HG02763 (cell line): ENCODE results near the gene PJA2.

Experiments
- ATAC-seq: cut with Tn5 transposase; IDR thresholded peaks from one replicate; pipeline ENCODE4 v1.9.1; 2021; ENCODE audit warnings: mild to moderate bottlenecking, moderate library complexity; ENCODE audit not compliant: unreplicated experiment

PJA2 gene

GRCh38 chr5:109350537-109351270 is 59.1 kb downstream of the PJA2 start:
- ATAC-seq: no peak

DNA sequence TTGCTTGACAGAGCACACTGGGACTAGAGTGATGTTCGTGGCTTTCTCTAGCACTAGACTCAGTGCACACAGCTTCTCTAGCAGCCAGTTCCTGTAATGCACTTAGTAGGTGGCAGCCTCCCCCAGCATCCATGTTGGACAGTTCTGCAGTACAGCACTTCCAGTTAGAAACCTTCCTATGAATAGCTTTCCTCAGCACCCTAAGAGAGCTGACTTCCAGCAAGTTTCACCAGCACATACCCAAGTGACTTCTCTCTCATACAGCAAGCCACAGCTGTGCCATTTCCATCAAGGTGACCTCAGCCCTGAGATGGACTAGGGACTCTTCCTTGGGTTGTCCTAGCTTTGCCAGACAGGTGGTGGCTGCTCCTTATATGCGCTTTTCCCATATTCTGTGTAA is 60.4 kb downstream of the PJA2 start:
- ATAC-seq: no peak

DNA sequence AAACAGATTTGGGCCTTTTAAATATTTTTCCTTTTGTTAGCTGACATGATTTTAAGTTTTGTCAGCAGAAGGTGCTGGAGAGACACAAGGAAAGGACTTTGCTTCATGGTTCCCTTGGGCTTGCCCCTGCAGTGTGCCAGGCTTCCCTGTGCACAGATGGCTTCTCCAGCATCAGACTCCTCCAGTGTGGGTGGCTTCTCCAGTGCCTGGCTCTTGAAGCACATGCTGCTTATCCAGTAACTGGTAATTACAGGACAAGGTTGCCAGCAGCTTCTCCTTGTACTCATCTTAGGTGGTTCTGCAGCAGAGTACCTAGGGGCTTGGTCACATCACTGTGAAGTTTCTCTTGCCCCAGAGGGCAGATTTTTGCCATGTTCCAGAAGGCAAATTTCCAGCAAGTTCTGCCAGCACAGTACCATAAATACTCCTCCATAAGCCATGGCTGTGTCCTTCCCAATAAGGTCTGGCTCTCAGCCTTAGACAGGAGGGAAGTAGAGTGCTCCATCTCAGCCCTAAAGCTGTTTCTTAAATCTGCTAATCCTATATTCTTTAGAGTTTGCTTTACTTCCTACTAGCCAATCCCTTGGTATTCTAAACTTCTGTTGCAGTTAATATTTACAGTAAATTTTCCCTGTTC is 62.4 kb downstream of the PJA2 start:
- no peak for ATAC-seq

- no peak for ATAC-seq
Measured at GRCh38 chr5:109345699-109346098, 64.1 kb downstream of the PJA2 start.

DNA sequence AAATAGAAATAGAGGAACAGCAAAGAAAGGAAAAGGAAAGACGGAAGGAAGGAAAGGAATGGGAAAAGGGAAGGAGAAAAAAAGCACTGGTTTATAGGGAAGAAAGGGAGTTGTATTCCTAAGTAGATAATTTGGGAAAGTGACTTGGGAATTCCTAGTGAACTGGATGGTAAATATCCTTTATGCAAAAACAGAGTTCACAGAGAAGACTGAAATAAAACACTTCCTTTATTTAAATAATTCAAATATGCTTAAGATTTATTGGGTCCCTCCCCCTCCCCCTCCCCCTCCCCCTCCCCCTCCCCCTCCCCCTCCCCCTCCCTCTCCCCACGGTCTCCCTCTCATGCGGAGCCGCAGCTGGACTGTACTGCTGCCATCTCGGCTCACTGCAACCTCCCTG is 69.4 kb downstream of the PJA2 start:
- no peak for ATAC-seq

DNA sequence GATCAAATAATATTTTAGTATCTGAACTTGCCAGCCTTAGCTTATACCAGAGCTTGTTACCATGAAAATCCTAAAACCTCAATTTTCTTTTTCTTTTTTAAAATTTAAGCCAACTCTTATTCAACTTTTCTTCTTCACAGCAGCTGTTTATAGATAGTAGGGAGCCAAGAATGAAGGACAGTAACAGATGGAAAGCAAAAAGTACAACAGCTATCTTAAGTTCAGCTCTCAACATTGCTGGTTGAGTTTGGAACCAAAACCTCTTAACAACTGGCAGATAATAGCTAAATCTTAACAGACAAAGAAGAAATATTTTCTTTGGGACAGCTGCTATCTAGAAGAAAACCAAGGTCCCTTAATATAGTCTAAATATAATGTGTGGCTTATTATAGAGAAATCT is 74.7 kb downstream of the PJA2 start:
- no peak for ATAC-seq

DNA sequence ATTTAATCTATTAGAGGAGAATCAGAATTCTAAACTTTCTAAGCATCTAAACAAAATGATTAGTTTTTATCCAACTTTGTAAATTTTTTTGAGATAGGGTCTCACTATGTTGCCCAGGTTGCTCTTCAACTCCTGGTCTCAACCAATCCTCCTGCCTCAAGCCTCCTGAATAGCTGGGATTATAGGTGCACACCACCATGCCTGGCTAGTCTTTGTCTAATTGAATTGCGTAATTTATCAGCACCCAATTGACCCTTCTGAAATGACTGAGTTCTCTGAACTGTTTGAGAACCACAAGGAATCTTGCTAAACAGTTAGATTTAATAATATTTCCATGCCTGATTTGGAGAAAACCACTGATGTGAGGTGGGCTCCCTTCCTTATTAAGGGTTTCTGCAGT is 75.7 kb downstream of the PJA2 start:
- ATAC-seq: no peak

- no peak for ATAC-seq
Measured at GRCh38 chr5:109329333-109330237, 80.2 kb downstream of the PJA2 start.

DNA sequence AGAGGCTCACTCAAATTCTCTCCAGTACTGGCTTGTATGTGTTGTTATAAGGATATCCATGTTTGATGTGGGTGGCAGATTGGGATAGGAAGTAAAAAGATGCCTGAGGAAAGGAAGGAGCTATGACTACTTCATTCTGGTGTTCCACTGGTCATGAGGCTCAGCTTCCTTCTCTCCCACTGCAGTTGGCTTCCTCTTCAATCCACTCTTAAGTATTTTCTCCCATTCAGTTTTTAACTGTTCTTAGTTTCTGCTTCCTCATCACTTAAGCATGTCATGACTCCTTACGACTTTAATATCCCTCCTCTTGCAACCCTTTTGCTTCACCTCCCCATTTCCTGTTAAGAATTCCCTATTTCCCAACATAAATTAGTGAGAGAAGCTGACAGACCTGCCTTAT is 81.1 kb downstream of the PJA2 start:
- ATAC-seq: no peak

DNA sequence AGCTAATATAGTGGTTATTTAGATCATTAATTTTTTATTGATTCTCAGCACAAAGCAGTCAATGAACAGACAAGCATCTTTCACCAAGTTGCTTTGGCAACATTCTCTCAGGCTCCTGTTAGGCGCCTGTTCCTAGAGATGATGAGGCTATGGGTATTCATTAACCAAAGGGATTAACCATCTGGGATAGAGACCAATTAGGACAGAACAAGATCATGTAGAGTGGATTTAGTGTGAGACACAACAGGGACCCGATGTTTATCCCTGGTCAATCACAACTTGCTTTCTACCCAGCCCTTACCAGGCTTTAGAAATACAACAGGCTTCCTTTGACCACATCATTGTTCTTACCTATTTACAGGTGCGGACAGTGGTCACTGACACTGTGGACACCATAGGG is 82.2 kb downstream of the PJA2 start:
- no peak for ATAC-seq

GRCh38 chr5:109326919-109327318 is 82.9 kb downstream of the PJA2 start:
- no peak for ATAC-seq

DNA sequence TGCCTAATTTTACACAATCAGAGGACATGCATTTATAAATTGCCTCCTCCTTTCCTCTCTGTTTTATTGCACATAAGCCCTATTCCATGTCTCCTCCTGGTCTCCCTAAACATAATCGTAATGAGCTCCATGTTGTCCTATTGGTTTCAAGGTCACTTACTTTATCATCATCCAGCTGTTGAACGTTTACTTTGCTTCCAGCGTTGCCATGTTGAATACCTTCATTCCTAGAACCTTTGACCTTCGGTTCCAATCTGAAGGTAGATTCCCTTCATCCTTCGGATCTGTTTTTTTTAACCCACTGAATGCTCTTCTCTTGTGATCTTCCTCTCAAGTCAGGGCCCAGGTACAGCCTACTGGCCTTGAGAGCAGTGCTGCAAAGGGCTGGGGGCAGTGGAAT is 84.3 kb downstream of the PJA2 start:
- no peak for ATAC-seq

GRCh38 chr5:109324931-109325330 is 84.8 kb downstream of the PJA2 start:
- no peak for ATAC-seq

GRCh38 chr5:109324351-109324750 is 85.4 kb downstream of the PJA2 start:
- ATAC-seq: no peak

- ATAC-seq: no peak
Measured at GRCh38 chr5:109322694-109323093, 87.1 kb downstream of the PJA2 start.

- ATAC-seq: no peak
Measured at GRCh38 chr5:109319351-109319750, 90.4 kb downstream of the PJA2 start.

- no peak for ATAC-seq
Measured at GRCh38 chr5:109318455-109319108, 91.2 kb downstream of the PJA2 start.

DNA sequence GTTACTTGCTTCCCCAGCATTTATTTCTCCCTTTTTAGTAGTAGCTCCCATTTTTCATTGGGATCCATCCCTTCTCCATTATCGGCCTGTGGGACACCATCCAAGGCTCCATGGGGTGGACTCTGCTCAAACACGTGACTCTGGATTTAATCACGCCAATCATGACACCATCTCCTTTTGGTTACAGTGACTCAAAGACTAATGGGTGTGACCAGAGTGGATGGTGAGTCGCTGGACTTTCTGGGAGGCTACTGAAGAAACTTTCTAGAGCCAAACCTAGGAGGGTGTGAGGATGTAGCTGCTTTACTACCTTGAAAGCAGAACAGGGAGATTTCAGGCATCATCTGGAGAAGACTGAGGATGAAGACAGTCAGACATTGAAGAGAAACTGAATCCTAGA is 93.1 kb downstream of the PJA2 start:
- ATAC-seq: no peak

DNA sequence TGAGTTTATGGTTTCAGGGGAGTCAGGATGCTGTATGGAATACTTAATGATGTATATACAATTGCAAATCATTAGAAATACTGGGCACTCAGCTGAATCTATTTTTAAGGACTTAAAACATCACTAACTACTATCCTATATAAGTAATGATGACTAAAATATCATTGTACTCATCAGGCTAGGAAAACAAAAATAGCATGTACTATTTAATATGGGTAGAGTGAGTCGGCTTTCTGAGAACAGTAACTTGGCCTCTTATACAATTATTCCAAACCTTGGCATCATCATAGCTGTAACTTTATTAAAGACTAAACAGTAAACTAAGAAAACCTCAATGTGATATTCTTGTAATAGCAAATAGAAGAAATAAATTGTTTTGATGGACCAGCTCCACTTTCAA is 94.5 kb downstream of the PJA2 start:
- no peak for ATAC-seq

- no peak for ATAC-seq
Measured at GRCh38 chr5:109313127-109313526, 96.6 kb downstream of the PJA2 start.

- ATAC-seq: no peak
Measured at GRCh38 chr5:109312695-109313094, 97.1 kb downstream of the PJA2 start.
